OCI-LY1 (cell line): ENCODE measurements around the gene PALB2.
"Not testable (repeated sequence)": the region's sequence is repeated elsewhere in the genome, so short reads cannot be mapped to it uniquely, and the experiment has no call there.

Experiments used
- H2AFZ ChIP-seq: fragments of 200-600 bp; sonication (generic), shearing (Covaris generic); 2 replicates; pipeline ENCODE4 v1.6.0; 2014; ENCODE audit warnings: antibody characterized with exemption, mild to moderate bottlenecking, low read length
- H3F3A ChIP-seq: fragments of 200-600 bp; sonication (generic), shearing (Covaris generic); 2 replicates; pipeline ENCODE4 v1.6.0; 2014; ENCODE audit warnings: mild to moderate bottlenecking, antibody characterized with exemption, low read length, moderate library complexity; ENCODE audit not compliant: insufficient read depth
- H3K27ac ChIP-seq: fragments of 200-600 bp; sonication (generic); 2 replicates; pipeline ENCODE4 v1.5.1; 2014; ENCODE audit warnings: low read length, mixed run types, mild to moderate bottlenecking, low read depth; ENCODE audit not compliant: poor library complexity, severe bottlenecking
- H3K27me3 ChIP-seq: fragments of 200-600 bp; sonication (generic); 2 replicates; pipeline ENCODE4 v1.6.0; 2014; ENCODE audit warnings: antibody characterized with exemption, mild to moderate bottlenecking, low read length, moderate library complexity; ENCODE audit not compliant: insufficient read depth
- H3K36me3 ChIP-seq: fragments of 200-600 bp; sonication (generic); 2 replicates; pipeline ENCODE4 v1.6.1; 2014; ENCODE audit warnings: mild to moderate bottlenecking, antibody characterized with exemption, low read length, moderate library complexity, mixed read lengths; ENCODE audit not compliant: insufficient read depth
- H3K4me1 ChIP-seq: fragments of 200-600 bp; sonication (generic); 2 replicates; pipeline ENCODE4 v1.5.1; 2014; ENCODE audit warnings: mild to moderate bottlenecking, low read length, moderate library complexity; ENCODE audit not compliant: insufficient read depth, severe bottlenecking
- H3K4me2 ChIP-seq: fragments of 200-600 bp; sonication (generic), shearing (Covaris generic); 2 replicates; pipeline ENCODE4 v1.6.1; 2014; ENCODE audit warnings: low read length
- H3K4me3 ChIP-seq: fragments of 200-600 bp; sonication (generic); 2 replicates; pipeline ENCODE4 v1.5.1; 2014; ENCODE audit warnings: low read length, low read depth, mild to moderate bottlenecking, mixed read lengths; ENCODE audit not compliant: poor library complexity, severe bottlenecking
- H3K79me2 ChIP-seq: fragments of 200-600 bp; shearing (Covaris generic); 2 replicates; pipeline ENCODE4 v1.6.1; 2016; ENCODE audit warnings: mixed run types, low read length, mixed read lengths; ENCODE audit not compliant: insufficient read depth
- H3K9ac ChIP-seq: fragments of 200-600 bp; sonication (generic), shearing (Covaris generic); 2 replicates; pipeline ENCODE4 v1.6.1; 2014; ENCODE audit warnings: mild to moderate bottlenecking, low read length, mixed read lengths
- H3K9me2 ChIP-seq: fragments of 200-600 bp; sonication (generic), shearing (Covaris generic); 2 replicates; pipeline ENCODE4 v1.6.1; 2014; ENCODE audit warnings: low read depth, mild to moderate bottlenecking, low read length, mixed read lengths
- H3K9me3 ChIP-seq: fragments of 200-600 bp; shearing (Covaris generic); 2 replicates; pipeline ENCODE4 v1.6.1; 2014; ENCODE audit warnings: low read length, mixed read lengths
- H4K20me1 ChIP-seq: fragments of 200-600 bp; sonication (generic), shearing (Covaris generic); 2 replicates; pipeline ENCODE4 v1.6.0; 2016; ENCODE audit warnings: mild to moderate bottlenecking, low read length; ENCODE audit not compliant: insufficient read depth
- EZH2 ChIP-seq: fragments of 200-600 bp; sonication (generic), shearing (Covaris generic); IDR thresholded peaks from 2 replicates; pipeline ENCODE4 v1.8.0; 2017; ENCODE audit warnings: borderline replicate concordance, mixed run types, mild to moderate bottlenecking, antibody characterized with exemption, low read length, moderate library complexity, mixed read lengths
- TF ChIP-seq, protein P1 (sequence below): fragments of 200-600 bp; sonication (generic), shearing (Covaris generic); IDR thresholded peaks from 2 replicates; pipeline ENCODE4 v1.5.1; 2017; ENCODE audit warnings: mild to moderate bottlenecking, antibody characterized with exemption, low read length, moderate library complexity, mixed read lengths

The PALB2 gene

DNA sequence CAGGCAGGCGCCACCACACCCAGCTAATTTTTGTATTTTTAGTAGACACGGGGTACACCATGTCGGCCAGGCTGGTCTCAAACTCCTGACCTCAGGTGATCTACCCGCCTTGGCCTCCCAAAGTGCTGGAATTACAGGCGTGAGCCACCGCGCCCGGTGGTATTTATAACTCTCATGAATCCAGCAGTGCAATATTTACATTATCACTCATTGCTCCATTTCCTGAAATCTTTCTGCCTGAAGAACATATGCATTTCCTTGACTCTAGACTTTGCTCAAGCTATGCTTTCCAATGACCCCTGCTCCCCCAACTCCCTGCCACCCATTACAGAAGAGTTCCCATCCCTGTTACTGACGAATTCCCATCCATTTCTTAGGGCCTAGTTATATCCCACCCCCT, 25.3 kb downstream of the PALB2 start:
- H3K4me1 ChIP-seq = no peaks in the 10 kb centered on the region
- H4K20me1 ChIP-seq = no peaks in the 10 kb centered on the region
- H3K9ac ChIP-seq = no peak overlapping the region
- no peak for TF ChIP-seq EZH2
- TF ChIP-seq, protein P1, sequence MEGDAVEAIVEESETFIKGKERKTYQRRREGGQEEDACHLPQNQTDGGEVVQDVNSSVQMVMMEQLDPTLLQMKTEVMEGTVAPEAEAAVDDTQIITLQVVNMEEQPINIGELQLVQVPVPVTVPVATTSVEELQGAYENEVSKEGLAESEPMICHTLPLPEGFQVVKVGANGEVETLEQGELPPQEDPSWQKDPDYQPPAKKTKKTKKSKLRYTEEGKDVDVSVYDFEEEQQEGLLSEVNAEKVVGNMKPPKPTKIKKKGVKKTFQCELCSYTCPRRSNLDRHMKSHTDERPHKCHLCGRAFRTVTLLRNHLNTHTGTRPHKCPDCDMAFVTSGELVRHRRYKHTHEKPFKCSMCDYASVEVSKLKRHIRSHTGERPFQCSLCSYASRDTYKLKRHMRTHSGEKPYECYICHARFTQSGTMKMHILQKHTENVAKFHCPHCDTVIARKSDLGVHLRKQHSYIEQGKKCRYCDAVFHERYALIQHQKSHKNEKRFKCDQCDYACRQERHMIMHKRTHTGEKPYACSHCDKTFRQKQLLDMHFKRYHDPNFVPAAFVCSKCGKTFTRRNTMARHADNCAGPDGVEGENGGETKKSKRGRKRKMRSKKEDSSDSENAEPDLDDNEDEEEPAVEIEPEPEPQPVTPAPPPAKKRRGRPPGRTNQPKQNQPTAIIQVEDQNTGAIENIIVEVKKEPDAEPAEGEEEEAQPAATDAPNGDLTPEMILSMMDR = no peak
- H3K9me3 ChIP-seq = no peaks in the 10 kb centered on the region
- H3K27me3 ChIP-seq = no peaks in the 10 kb centered on the region
- no peaks in the 10 kb centered on the region for H3F3A ChIP-seq
- no peak overlapping the region for H3K4me3 ChIP-seq
- H3K36me3 ChIP-seq = peaks cover 61% of the 10 kb centered on the region
- no peak overlapping the region for H3K27ac ChIP-seq
- no peak overlapping the region for H3K4me2 ChIP-seq
- no peak overlapping the region for H2AFZ ChIP-seq
- no peaks in the 10 kb centered on the region for H3K9me2 ChIP-seq
- H3K79me2 ChIP-seq = no peaks in the 10 kb centered on the region

DNA sequence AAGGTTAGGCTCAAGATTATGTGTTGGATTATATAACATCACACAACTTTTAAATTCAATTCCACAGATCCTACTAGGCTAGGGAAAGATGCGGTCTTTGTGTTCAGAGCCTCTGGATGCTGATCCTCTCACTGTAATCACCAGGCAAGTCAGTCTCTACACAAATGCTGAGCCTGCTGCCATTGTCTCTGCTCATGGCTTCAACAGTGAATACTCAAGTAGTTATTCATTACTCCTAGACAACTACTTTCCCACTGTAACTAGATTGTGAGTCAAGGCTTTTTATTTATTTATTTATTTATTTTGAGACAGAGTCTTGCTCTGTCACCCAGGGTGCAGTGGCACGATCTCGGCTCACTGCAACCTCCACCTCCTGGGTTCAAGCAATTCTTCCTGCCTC, 29.2 kb downstream of the PALB2 start:
- H3K4me2 ChIP-seq = no peak overlapping the region
- H3K9me3 ChIP-seq = no peaks in the 10 kb centered on the region
- no peaks in the 10 kb centered on the region for H3F3A ChIP-seq
- peaks cover 43% of the 10 kb centered on the region for H3K36me3 ChIP-seq
- no peak overlapping the region for H3K27ac ChIP-seq
- no peaks in the 10 kb centered on the region for H3K79me2 ChIP-seq
- H3K9me2 ChIP-seq = no peaks in the 10 kb centered on the region
- no peaks in the 10 kb centered on the region for H3K27me3 ChIP-seq
- H3K4me1 ChIP-seq = no peaks in the 10 kb centered on the region
- H2AFZ ChIP-seq = no peak overlapping the region
- H4K20me1 ChIP-seq = no peaks in the 10 kb centered on the region
- H3K4me3 ChIP-seq = no peak overlapping the region
- H3K9ac ChIP-seq = no peak overlapping the region
- TF ChIP-seq EZH2 = no peak
- TF ChIP-seq, protein P1 = no peak

DNA sequence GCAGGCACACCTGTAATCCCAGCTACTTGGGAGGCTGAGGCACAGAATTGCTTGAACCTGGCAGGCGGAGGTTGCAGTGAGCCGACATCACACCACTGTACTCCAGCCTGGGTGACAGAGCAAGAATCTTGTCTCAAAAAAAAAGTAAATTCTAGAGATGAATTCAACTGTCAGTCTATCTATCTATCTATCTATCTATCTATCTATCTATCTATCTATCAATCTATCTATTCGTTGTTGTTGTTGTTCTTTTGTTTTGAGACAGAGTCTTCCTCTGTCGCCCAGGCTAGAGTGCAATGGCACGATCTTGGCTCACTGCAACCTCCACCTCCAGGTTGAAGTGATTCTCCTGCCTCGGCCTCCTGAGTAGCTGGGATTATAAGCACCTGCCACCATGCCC, 30.2 kb downstream of the PALB2 start:
- not testable (repeated sequence) for H3F3A ChIP-seq, H3K9ac ChIP-seq, H3K27ac ChIP-seq, H3K9me2 ChIP-seq, H4K20me1 ChIP-seq, H3K4me3 ChIP-seq, H3K4me1 ChIP-seq, H3K79me2 ChIP-seq, H3K27me3 ChIP-seq, H3K4me2 ChIP-seq, H2AFZ ChIP-seq, H3K9me3 ChIP-seq
- peaks cover 39% of the 10 kb centered on the region for H3K36me3 ChIP-seq

DNA sequence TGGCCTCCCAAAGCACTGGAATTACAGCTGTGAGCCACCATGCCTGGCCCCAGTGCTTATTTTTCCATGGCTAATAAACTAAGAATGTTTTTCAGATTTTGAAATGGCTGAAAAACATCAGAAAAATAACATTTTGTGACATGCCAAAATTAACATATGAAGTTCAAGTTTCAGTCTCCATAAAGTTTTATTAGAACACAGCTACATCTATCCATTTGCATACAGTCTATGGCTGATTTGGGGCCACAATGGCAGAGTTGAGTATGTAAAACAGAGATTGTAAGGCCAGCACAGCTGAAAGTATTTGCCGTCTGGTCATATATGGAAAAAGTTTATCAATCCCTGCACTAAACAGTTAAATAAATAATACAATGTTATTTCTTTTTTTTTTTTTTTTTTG, 31.2 kb downstream of the PALB2 start:
- H3K9me2 ChIP-seq = no peaks in the 10 kb centered on the region
- no peaks in the 10 kb centered on the region for H3K4me1 ChIP-seq
- H3F3A ChIP-seq = no peaks in the 10 kb centered on the region
- H3K27ac ChIP-seq = no peak overlapping the region
- no peak overlapping the region for H3K9ac ChIP-seq
- TF ChIP-seq EZH2 = no peak
- TF ChIP-seq, protein P1 = no peak
- peaks cover 42% of the 10 kb centered on the region for H3K36me3 ChIP-seq
- no peak overlapping the region for H3K4me2 ChIP-seq
- H2AFZ ChIP-seq = no peak overlapping the region
- H4K20me1 ChIP-seq = no peaks in the 10 kb centered on the region
- no peaks in the 10 kb centered on the region for H3K9me3 ChIP-seq
- H3K79me2 ChIP-seq = no peaks in the 10 kb centered on the region
- H3K27me3 ChIP-seq = no peaks in the 10 kb centered on the region
- H3K4me3 ChIP-seq = no peak overlapping the region
